WTC11 (cell line): Measurements from ENCODE around the gene FOXP1. TPM values are rescaled to one million over a fixed set of nuclear protein-coding genes. Genes with fewer than 3 reads are reported as not detected.

Experiments
- ATAC-seq: fragments of 200-7000 bp; cut with Tn5 transposase; 2 replicates; pipeline ENCODE4 v1.10.0; 2021; ENCODE audit warnings: mild to moderate bottlenecking, moderate library complexity
- CTCF ChIA-PET: fragments of 300-600 bp; sonication (Branson Sonifier 250); formaldehyde crosslinking; loops from one replicate; lab custom pipeline; 2021; ENCODE audit warnings: antibody characterized with exemption; lab: Charles Lee
- POLR2A ChIA-PET: fragments of 350-600 bp; sonication (Branson Sonifier 250); formaldehyde crosslinking; loops from one replicate; lab custom pipeline; 2021; ENCODE audit warnings: antibody characterized with exemption; lab: Charles Lee
- DNase-seq: peaks from one replicate; pipeline ENCODE4 v3.0.0; 2021; ENCODE audit warnings: low spot score
- H3K27ac Mint-ChIP-seq: 2 replicates; pipeline ENCODE4 v1.8.0; 2021; ENCODE audit warnings: mixed read lengths
- H3K27me3 Mint-ChIP-seq: 2 replicates; pipeline ENCODE4 v1.8.0; 2021; ENCODE audit warnings: low read depth, mild to moderate bottlenecking, moderate library complexity, mixed read lengths
- H3K36me3 Mint-ChIP-seq: 2 replicates; pipeline ENCODE4 v1.8.0; 2021; ENCODE audit warnings: mixed read lengths
- H3K4me1 Mint-ChIP-seq: 2 replicates; pipeline ENCODE4 v1.8.0; 2022; ENCODE audit warnings: mixed read lengths
- H3K4me3 Mint-ChIP-seq: 2 replicates; pipeline ENCODE4 v1.8.0; 2021; ENCODE audit warnings: mild to moderate bottlenecking, moderate library complexity, mixed read lengths
- H3K9me3 Mint-ChIP-seq: 2 replicates; pipeline ENCODE4 v1.8.0; 2021; ENCODE audit warnings: mixed read lengths
- AFF4 ChIP-seq: sonication (generic); formaldehyde crosslinking; IDR thresholded peaks from 2 replicates; pipeline ENCODE4 v1.8.1; 2023; ENCODE audit warnings: mild to moderate bottlenecking, missing genetic modification reagents, borderline replicate concordance
- CREB1 ChIP-seq: sonication (generic); formaldehyde crosslinking; IDR thresholded peaks from 2 replicates; pipeline ENCODE4 v1.8.0; 2023; ENCODE audit warnings: mild to moderate bottlenecking, missing genetic modification reagents
- CTCF ChIP-seq: fragments of 200-600 bp; IDR thresholded peaks from 2 replicates; pipeline ENCODE4 v1.8.0; 2022; ENCODE audit warnings: antibody characterized with exemption
- EMX1 ChIP-seq: fragments of 250-450 bp; sonication (Bioruptor Pico); IDR thresholded peaks from 2 replicates; pipeline ENCODE4 v1.8.0; 2021; ENCODE audit warnings: mild to moderate bottlenecking
- GABPB1 ChIP-seq: sonication (generic); formaldehyde crosslinking; IDR thresholded peaks from 2 replicates; pipeline ENCODE4 v1.8.1; 2023; ENCODE audit warnings: mild to moderate bottlenecking, missing genetic modification reagents
- JAZF1 ChIP-seq: fragments of 250-450 bp; sonication (Bioruptor Pico); IDR thresholded peaks from 2 replicates; pipeline ENCODE4 v1.9.0; 2021; ENCODE audit warnings: moderate library complexity, mild to moderate bottlenecking, inconsistent platforms
- SMAD3 ChIP-seq: sonication (generic); formaldehyde crosslinking; IDR thresholded peaks from 2 replicates; pipeline ENCODE4 v1.8.0; 2022; ENCODE audit warnings: missing genetic modification reagents, mild to moderate bottlenecking, borderline replicate concordance
- ZNF232 ChIP-seq: sonication (generic); formaldehyde crosslinking; IDR thresholded peaks from 2 replicates; pipeline ENCODE4 v1.8.0; 2022; ENCODE audit warnings: mild to moderate bottlenecking, missing genetic modification reagents
- ZSCAN18 ChIP-seq: fragments of 250-450 bp; sonication (Bioruptor Pico); IDR thresholded peaks from 2 replicates; pipeline ENCODE4 v2.1.2; 2022; ENCODE audit warnings: mild to moderate bottlenecking, moderate library complexity
- total RNA-seq: library from RNA; stranded (reverse); gene quantifications from 3 replicates; pipeline ENCODE4 v1.2.3, GENCODE V29; 2021
- TF ChIP-seq, protein P1 (sequence below): fragments of 250-450 bp; sonication (Bioruptor Pico); IDR thresholded peaks from 2 replicates; pipeline ENCODE4 v1.9.0; 2021; ENCODE audit warnings: mild to moderate bottlenecking
- TF ChIP-seq, protein P2 (sequence below): sonication (generic); formaldehyde crosslinking; IDR thresholded peaks from 2 replicates; pipeline ENCODE4 v1.8.0; 2022; ENCODE audit warnings: mild to moderate bottlenecking, missing genetic modification reagents
- TF ChIP-seq, protein P3 (sequence below): sonication (generic); formaldehyde crosslinking; IDR thresholded peaks from 2 replicates; pipeline ENCODE4 v1.8.1; 2022; ENCODE audit warnings: mild to moderate bottlenecking, moderate library complexity, missing genetic modification reagents

Gene FOXP1
- total RNA-seq, 1 experiment from 2014 or later, result 25.8 TPM

DNA sequence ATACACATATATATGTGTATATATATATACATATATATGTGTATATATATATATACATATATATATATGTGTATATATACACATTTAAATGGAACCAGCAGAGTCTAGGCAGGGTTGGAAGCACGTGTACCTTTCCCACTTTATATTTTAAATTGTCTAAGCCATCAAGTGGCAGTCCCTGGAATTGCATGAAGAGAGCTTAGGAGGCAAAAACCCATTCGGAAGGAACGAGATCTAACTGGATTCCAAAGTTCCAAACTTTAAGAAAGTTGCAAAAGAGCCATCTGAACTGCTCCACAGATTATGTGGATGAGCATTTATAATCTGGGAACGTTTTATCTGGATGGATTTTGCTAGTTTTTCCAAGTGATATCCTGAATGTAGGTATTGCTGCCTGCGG lies 186.5 kb downstream of the FOXP1 start:
- Mint-ChIP-seq H3K36me3 (no peaks in the 10 kb centered on the region), H3K4me3 (no peak overlapping the region), H3K4me1 (peaks cover 18% of the 10 kb centered on the region)
- CTCF ChIA-PET, result interaction anchor here (0.5 to 2.3 kb wide), 26 partner anchors 8 to 425 kb away, joined by 3 to 16 read pairs (median 4); no protein-coding TSS in a partner anchor
- no peak for DNase-seq
- TF ChIP-seq CREB1 (CRISPR knock-in tag) (no peak), CTCF (no peak)
- TF ChIP-seq, protein P1, sequence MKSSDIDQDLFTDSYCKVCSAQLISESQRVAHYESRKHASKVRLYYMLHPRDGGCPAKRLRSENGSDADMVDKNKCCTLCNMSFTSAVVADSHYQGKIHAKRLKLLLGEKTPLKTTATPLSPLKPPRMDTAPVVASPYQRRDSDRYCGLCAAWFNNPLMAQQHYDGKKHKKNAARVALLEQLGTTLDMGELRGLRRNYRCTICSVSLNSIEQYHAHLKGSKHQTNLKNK (CRISPR knock-in tag), result no peak
- TF ChIP-seq, protein P2, sequence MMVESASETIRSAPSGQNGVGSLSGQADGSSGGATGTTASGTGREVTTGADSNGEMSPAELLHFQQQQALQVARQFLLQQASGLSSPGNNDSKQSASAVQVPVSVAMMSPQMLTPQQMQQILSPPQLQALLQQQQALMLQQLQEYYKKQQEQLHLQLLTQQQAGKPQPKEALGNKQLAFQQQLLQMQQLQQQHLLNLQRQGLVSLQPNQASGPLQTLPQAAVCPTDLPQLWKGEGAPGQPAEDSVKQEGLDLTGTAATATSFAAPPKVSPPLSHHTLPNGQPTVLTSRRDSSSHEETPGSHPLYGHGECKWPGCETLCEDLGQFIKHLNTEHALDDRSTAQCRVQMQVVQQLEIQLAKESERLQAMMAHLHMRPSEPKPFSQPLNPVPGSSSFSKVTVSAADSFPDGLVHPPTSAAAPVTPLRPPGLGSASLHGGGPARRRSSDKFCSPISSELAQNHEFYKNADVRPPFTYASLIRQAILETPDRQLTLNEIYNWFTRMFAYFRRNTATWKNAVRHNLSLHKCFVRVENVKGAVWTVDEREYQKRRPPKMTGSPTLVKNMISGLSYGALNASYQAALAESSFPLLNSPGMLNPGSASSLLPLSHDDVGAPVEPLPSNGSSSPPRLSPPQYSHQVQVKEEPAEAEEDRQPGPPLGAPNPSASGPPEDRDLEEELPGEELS (CRISPR knock-in tag), result no peak
- TF ChIP-seq, all 79 proteins: peak for 0
- Mint-ChIP-seq H3K27ac (no peak overlapping the region), H3K27me3 (no peaks in the 10 kb centered on the region), H3K9me3 (no peaks in the 10 kb centered on the region)
- POLR2A ChIA-PET, result interaction anchor here (0.5 kb wide), 1 partner anchor 128 kb away, joined by 6 read pairs; no protein-coding TSS in a partner anchor
- peak; percentile 57; the same call in 1 of the 2 replicates for ATAC-seq

DNA sequence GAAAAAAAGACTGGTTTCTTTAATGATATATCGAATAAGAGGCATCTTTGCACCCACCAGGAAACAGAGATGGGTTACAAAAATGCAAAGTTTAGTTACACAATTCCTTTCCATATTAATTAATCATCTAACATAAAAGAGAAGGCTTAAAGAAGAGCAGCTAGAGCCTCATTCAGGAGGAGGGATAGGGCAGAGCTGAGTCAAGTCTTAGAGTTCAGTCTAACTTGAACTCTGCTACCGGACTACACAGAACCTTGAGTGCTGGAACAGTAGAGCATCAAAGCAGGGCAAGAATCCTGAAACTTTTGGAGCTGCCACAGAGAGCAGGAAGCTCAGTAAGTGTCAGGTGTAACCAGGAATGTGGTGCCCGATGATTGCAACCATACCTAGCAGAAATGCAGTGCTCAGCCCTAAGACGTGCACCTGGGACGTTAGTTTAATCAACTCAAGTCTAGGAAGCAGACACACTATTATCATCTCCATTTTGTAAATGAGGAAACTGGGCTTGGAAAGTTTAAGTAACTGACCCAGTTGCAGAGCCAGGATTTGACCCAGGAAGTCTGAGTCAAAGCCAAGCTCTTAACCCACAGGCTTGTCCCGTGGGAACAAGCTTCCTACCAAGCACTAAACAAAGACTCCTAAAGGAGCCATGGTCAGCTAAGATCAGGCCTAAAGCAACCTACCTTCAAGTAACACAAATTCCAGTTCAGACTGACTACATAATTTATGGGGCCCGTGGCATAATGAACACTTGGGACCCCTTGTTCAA lies 187.4 kb downstream of the FOXP1 start:
- Mint-ChIP-seq H3K4me3 (no peak overlapping the region), H3K4me1 (peaks cover 19% of the 10 kb centered on the region), H3K27ac (no peak overlapping the region), H3K9me3 (no peaks in the 10 kb centered on the region), H3K27me3 (no peaks in the 10 kb centered on the region), H3K36me3 (no peaks in the 10 kb centered on the region)
- ChIA-PET POLR2A (interaction anchor here (0.6 kb wide), 1 partner anchor 220 kb away, joined by 3 read pairs; no protein-coding TSS in a partner anchor), CTCF (interaction anchor here (0.5 to 2.0 kb wide), 6 partner anchors 10 to 586 kb away, joined by 3 to 9 read pairs (median 3); no protein-coding TSS in a partner anchor)
- ATAC-seq (no peak; the same call in 1 of the 2 replicates), DNase-seq (no peak)
- no peak for TF ChIP-seq AFF4 (CRISPR knock-in tag)
- TF ChIP-seq ZNF232 (CRISPR knock-in tag), result no peak
- no peak for TF ChIP-seq JAZF1 (CRISPR knock-in tag)

GRCh38 chr3:71395470-71395869 lies 188.1 kb downstream of the FOXP1 start:
- CTCF ChIA-PET, result interaction anchor here (0.6 to 2.0 kb wide), 3 partner anchors 11 to 585 kb away, joined by 3 to 9 read pairs (median 3); no protein-coding TSS in a partner anchor
- no peak for TF ChIP-seq SMAD3 (CRISPR knock-in tag)
- no peak for TF ChIP-seq GABPB1 (CRISPR knock-in tag)
- TF ChIP-seq ZSCAN18, result no peak
- no peak for TF ChIP-seq EMX1 (CRISPR knock-in tag)
- no peak for TF ChIP-seq AFF4 (CRISPR knock-in tag)
- TF ChIP-seq, protein P3, sequence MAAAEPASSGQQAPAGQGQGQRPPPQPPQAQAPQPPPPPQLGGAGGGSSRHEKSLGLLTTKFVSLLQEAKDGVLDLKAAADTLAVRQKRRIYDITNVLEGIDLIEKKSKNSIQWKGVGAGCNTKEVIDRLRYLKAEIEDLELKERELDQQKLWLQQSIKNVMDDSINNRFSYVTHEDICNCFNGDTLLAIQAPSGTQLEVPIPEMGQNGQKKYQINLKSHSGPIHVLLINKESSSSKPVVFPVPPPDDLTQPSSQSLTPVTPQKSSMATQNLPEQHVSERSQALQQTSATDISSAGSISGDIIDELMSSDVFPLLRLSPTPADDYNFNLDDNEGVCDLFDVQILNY (CRISPR knock-in tag), result no peak

More at GRCh38 chr3:71395470-71395869, 188.1 kb downstream of the FOXP1 start:
- Mint-ChIP-seq H3K27me3 (no peaks in the 10 kb centered on the region), H3K36me3 (no peaks in the 10 kb centered on the region), H3K27ac (peak overlapping the region; percentile 24; the same call in 1 of the 2 replicates), H3K9me3 (no peaks in the 10 kb centered on the region), H3K4me3 (no peak overlapping the region), H3K4me1 (peaks cover 21% of the 10 kb centered on the region)
- POLR2A ChIA-PET, result no interaction called here
- no peak for ATAC-seq
- no peak for DNase-seq
